OCI-LY1 (cell line): ENCODE data around the gene CD48.
A peak's percentile ranks its signal among the peaks of the same experiment; 100 is the strongest.

Experiments used
- EZH2 ChIP-seq: fragments of 200-600 bp; sonication (generic), shearing (Covaris generic); IDR thresholded peaks from 2 replicates; pipeline ENCODE4 v1.8.0; 2017; ENCODE audit warnings: borderline replicate concordance, mixed run types, mild to moderate bottlenecking, antibody characterized with exemption, low read length, moderate library complexity, mixed read lengths
- TF ChIP-seq, protein P1 (sequence below): fragments of 200-600 bp; sonication (generic), shearing (Covaris generic); IDR thresholded peaks from 2 replicates; pipeline ENCODE4 v1.5.1; 2017; ENCODE audit warnings: mild to moderate bottlenecking, antibody characterized with exemption, low read length, moderate library complexity, mixed read lengths

DNA sequence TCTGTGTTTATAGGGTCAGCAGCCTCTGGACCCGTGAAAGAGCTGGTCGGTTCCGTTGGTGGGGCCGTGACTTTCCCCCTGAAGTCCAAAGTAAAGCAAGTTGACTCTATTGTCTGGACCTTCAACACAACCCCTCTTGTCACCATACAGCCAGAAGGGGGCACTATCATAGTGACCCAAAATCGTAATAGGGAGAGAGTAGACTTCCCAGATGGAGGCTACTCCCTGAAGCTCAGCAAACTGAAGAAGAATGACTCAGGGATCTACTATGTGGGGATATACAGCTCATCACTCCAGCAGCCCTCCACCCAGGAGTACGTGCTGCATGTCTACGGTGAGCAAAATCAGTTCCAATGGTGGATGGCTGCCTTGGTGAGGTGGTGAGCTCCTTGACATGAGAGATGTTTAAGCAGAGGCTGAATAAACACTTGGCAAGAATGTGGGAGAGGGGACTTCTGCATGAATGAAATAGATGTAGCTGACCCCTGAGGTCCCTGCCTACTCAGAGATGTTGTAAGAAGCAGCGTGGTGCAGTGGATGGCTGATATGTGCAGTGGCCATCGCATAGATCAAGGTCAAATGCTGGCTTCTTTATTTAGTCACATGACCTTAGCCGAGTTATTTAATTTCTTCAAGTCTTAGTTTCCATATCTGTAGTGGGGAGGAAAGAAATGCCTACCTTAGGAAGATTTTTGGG is 36.7 kb upstream of the CD48 start:
- TF ChIP-seq, protein P1, sequence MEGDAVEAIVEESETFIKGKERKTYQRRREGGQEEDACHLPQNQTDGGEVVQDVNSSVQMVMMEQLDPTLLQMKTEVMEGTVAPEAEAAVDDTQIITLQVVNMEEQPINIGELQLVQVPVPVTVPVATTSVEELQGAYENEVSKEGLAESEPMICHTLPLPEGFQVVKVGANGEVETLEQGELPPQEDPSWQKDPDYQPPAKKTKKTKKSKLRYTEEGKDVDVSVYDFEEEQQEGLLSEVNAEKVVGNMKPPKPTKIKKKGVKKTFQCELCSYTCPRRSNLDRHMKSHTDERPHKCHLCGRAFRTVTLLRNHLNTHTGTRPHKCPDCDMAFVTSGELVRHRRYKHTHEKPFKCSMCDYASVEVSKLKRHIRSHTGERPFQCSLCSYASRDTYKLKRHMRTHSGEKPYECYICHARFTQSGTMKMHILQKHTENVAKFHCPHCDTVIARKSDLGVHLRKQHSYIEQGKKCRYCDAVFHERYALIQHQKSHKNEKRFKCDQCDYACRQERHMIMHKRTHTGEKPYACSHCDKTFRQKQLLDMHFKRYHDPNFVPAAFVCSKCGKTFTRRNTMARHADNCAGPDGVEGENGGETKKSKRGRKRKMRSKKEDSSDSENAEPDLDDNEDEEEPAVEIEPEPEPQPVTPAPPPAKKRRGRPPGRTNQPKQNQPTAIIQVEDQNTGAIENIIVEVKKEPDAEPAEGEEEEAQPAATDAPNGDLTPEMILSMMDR = peak; percentile 65
- no peak for TF ChIP-seq EZH2
